ENCODE measurements around the gene NAA50. TPM values are rescaled to one million over a fixed set of nuclear protein-coding genes. Genes with fewer than 3 reads are reported as not detected.

NAA50 gene
- total RNA-seq, 1 donor from 2014 or later = 65.2 TPM

DNA sequence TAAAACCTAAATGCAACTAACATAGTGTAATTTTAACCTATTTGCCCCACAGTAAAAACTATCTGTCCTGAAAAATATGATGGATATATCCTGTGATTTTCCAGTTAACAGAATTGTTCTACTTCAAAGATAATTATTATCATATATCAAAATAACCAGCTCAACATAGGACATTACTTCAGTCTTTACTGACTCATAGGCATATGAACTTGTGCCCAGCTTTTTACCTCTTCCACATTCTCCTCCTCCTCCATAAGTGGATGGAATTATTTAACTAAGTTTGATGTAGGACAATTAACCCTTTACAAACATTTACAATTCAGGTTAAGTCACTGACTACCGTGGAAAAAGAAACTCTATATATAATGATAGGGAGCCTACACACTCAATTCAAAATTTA lies 26.8 kb downstream of the NAA50 start:
- Histone ChIP-seq H3K36me3 (ENCODE audit: control insufficient read depth in 3 of 3, insufficient read depth in 3 of 3, low read length in 3 of 3) (peaks cover 9 to 36% (median 27%) of the 10 kb centered on the region in 3 donors), H3K9ac (ENCODE audit: low read depth in 1 of 3, low read length in 3 of 3) (no peak overlapping the region), H3K27me3 (ENCODE audit: control insufficient read depth in 3 of 3, insufficient read depth in 3 of 3, low read length in 3 of 3) (no peaks in the 10 kb centered on the region), H3K27ac (ENCODE audit: low read depth, low read length) (no peak overlapping the region), H3K9me3 (ENCODE audit: control insufficient read depth in 3 of 3, low read length in 3 of 3) (no peaks in the 10 kb centered on the region), H3K4me3 (ENCODE audit: low read length in 3 of 3) (no peak overlapping the region), H3K4me1 (ENCODE audit: control insufficient read depth in 3 of 3, insufficient read depth in 3 of 3, low read length in 3 of 3) (no peaks in the 10 kb centered on the region)

GRCh38 chr3:113717818-113718217 lies 28.2 kb downstream of the NAA50 start:
- Histone ChIP-seq H3K27ac (ENCODE audit: low read depth, low read length) (no peak overlapping the region), H3K4me3 (ENCODE audit: low read length in 3 of 3) (no peak overlapping the region), H3K9ac (ENCODE audit: low read depth in 1 of 3, low read length in 3 of 3) (no peak overlapping the region), H3K27me3 (ENCODE audit: control insufficient read depth in 3 of 3, insufficient read depth in 3 of 3, low read length in 3 of 3) (no peaks in the 10 kb centered on the region), H3K36me3 (ENCODE audit: control insufficient read depth in 3 of 3, insufficient read depth in 3 of 3, low read length in 3 of 3) (peaks cover 9 to 29% (median 25%) of the 10 kb centered on the region in 3 donors), H3K9me3 (ENCODE audit: control insufficient read depth in 3 of 3, low read length in 3 of 3) (no peaks in the 10 kb centered on the region), H3K4me1 (ENCODE audit: control insufficient read depth in 3 of 3, insufficient read depth in 3 of 3, low read length in 3 of 3) (no peaks in the 10 kb centered on the region)

DNA sequence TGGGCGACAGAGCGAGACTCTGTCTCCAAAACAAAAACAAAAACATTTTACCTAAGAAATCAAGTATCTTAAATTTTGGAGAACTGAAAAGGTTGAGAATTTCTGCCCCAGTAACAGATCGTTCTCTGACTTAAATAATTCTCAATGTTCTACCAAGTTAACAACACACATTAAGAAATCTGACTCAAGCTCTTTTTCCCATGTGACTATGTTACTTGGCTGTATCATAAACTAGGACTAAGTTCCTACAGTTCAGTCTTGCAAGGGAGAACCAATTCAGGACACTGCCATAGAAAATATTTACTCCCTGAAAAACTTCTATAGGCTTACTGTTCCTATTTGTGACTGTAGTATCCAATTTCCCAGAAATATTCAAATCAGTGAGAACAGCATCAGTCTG lies 28.7 kb downstream of the NAA50 start:
- Histone ChIP-seq H3K9me3 (ENCODE audit: control insufficient read depth in 3 of 3, low read length in 3 of 3) (no peaks in the 10 kb centered on the region), H3K27ac (ENCODE audit: low read depth, low read length) (no peak overlapping the region), H3K36me3 (ENCODE audit: control insufficient read depth in 3 of 3, insufficient read depth in 3 of 3, low read length in 3 of 3) (peaks cover 9 to 28% (median 25%) of the 10 kb centered on the region in 3 donors), H3K4me1 (ENCODE audit: control insufficient read depth in 3 of 3, insufficient read depth in 3 of 3, low read length in 3 of 3) (no peaks in the 10 kb centered on the region), H3K27me3 (ENCODE audit: control insufficient read depth in 3 of 3, insufficient read depth in 3 of 3, low read length in 3 of 3) (no peaks in the 10 kb centered on the region), H3K4me3 (ENCODE audit: low read length in 3 of 3) (no peak overlapping the region), H3K9ac (ENCODE audit: low read depth in 1 of 3, low read length in 3 of 3) (no peak overlapping the region)

DNA sequence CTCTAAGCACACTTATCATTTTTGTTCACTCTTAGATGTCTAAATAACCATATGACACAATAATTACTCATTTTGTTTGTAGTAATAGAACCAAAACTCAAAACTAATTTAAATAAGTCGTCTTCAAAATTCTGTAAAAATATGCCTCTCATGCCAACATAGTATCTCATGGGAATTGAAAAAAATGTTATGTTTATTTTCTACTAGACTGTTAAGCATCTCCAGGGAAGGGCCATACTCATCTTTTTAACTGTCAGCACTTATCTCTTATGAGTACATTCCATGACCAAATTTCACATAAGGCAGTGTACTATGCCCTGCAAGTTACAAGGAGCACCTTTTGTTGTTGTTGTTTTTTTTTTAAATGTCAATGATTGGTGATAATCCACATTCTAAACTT lies 31.3 kb downstream of the NAA50 start:
- H3K9ac ChIP-seq (ENCODE audit: low read depth in 1 of 3, low read length in 3 of 3) = no peak overlapping the region
- H3K9me3 ChIP-seq (ENCODE audit: control insufficient read depth in 3 of 3, low read length in 3 of 3) = no peaks in the 10 kb centered on the region
- H3K4me3 ChIP-seq (ENCODE audit: low read length in 3 of 3) = no peak overlapping the region

GRCh38 chr3:113712129-113712528 lies 33.9 kb downstream of the NAA50 start:
- no peaks in the 10 kb centered on the region for H3K27me3 ChIP-seq (ENCODE audit: control insufficient read depth in 3 of 3, insufficient read depth in 3 of 3, low read length in 3 of 3)
- H3K36me3 ChIP-seq (ENCODE audit: control insufficient read depth in 3 of 3, insufficient read depth in 3 of 3, low read length in 3 of 3) = no peaks in the 10 kb centered on the region
- no peak overlapping the region for H3K4me3 ChIP-seq (ENCODE audit: low read length in 3 of 3)
- H3K9me3 ChIP-seq (ENCODE audit: control insufficient read depth in 3 of 3, low read length in 3 of 3) = no peaks in the 10 kb centered on the region
- H3K4me1 ChIP-seq (ENCODE audit: control insufficient read depth in 3 of 3, insufficient read depth in 3 of 3, low read length in 3 of 3) = no peaks in the 10 kb centered on the region
- no peak overlapping the region for H3K27ac ChIP-seq (ENCODE audit: low read depth, low read length)
- no peak overlapping the region for H3K9ac ChIP-seq (ENCODE audit: low read depth in 1 of 3, low read length in 3 of 3)

More for the DNA sequence above, 31.3 kb downstream of the NAA50 start:
- Histone ChIP-seq H3K27me3 (ENCODE audit: control insufficient read depth in 3 of 3, insufficient read depth in 3 of 3, low read length in 3 of 3) (no peaks in the 10 kb centered on the region), H3K27ac (ENCODE audit: low read depth, low read length) (no peak overlapping the region), H3K36me3 (ENCODE audit: control insufficient read depth in 3 of 3, insufficient read depth in 3 of 3, low read length in 3 of 3) (peaks cover 0 to 8% (median 6%) of the 10 kb centered on the region in 3 donors), H3K4me1 (ENCODE audit: control insufficient read depth in 3 of 3, insufficient read depth in 3 of 3, low read length in 3 of 3) (no peaks in the 10 kb centered on the region)

- Histone ChIP-seq H3K27ac (ENCODE audit: low read depth, low read length) (no peak overlapping the region), H3K4me3 (ENCODE audit: low read length in 3 of 3) (no peak overlapping the region), H3K36me3 (ENCODE audit: control insufficient read depth in 3 of 3, insufficient read depth in 3 of 3, low read length in 3 of 3) (no peaks in the 10 kb centered on the region), H3K27me3 (ENCODE audit: control insufficient read depth in 3 of 3, insufficient read depth in 3 of 3, low read length in 3 of 3) (no peaks in the 10 kb centered on the region), H3K9me3 (ENCODE audit: control insufficient read depth in 3 of 3, low read length in 3 of 3) (no peaks in the 10 kb centered on the region), H3K4me1 (ENCODE audit: control insufficient read depth in 3 of 3, insufficient read depth in 3 of 3, low read length in 3 of 3) (no peaks in the 10 kb centered on the region), H3K9ac (ENCODE audit: low read depth in 1 of 3, low read length in 3 of 3) (no peak overlapping the region)
Observed at GRCh38 chr3:113707835-113708234, 38.2 kb downstream of the NAA50 start.

DNA sequence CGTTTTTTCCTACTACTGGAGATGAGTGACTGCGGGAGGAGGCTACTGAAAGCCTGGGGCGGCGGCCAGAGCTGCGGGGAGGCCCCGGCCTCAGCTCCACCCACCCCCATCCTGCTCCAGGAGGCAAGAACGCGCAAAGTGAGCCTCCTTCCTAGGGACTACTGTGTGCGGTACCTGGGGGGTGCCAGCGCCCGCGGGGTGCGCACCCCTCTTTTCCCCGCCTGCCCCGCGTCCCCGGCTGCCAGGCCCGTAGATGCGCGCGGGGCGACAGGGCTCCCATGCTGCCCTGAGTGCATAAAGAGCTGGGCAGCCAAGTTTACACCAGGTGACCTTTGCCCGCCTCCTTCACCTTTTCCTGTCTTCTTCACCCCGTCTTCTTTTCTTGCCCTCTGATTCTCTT lies 47.1 kb downstream of the NAA50 start:
- H3K9ac ChIP-seq (ENCODE audit: low read depth in 1 of 3, low read length in 3 of 3) = peak overlapping the region in 2 of 3 donors; percentile 0 to 55
- H3K9me3 ChIP-seq (ENCODE audit: control insufficient read depth in 3 of 3, low read length in 3 of 3) = no peaks in the 10 kb centered on the region
- H3K4me1 ChIP-seq (ENCODE audit: control insufficient read depth in 3 of 3, insufficient read depth in 3 of 3, low read length in 3 of 3) = peaks cover 10 to 28% (median 24%) of the 10 kb centered on the region in 3 donors
- no peaks in the 10 kb centered on the region for H3K36me3 ChIP-seq (ENCODE audit: control insufficient read depth in 3 of 3, insufficient read depth in 3 of 3, low read length in 3 of 3)
- peak overlapping the region; percentile 87 for H3K27ac ChIP-seq (ENCODE audit: low read depth, low read length)
- H3K27me3 ChIP-seq (ENCODE audit: control insufficient read depth in 3 of 3, insufficient read depth in 3 of 3, low read length in 3 of 3) = no peaks in the 10 kb centered on the region
- H3K4me3 ChIP-seq (ENCODE audit: low read length in 3 of 3) = peak overlapping the region; percentile 30 to 57 (median 56)

DNA sequence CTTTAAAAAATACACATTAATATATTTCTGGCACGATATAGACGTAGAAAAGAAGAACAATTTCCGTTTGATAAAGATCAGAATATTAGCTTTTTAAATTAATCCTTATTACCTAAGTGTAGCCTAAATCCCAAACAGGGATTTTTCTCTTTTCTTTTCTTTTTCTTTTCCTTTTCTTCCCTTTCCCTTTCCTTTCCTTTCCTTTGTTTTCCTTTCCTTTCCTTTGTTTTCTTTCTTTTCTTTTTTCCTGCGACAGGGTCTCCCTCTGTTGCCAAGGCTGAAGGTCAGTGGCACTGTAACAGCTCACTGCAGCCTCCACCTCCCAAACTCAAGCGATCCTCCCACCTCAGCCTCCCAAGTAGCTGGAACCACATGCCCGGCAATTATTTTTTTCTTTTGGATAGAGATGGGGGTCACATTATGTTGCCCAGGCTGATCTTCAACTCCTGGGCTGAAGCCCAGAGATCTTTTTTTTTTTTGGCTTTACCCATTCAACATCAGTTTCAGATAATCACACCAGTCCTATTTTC lies 47.8 kb downstream of the NAA50 start:
- Histone ChIP-seq H3K9me3 (ENCODE audit: control insufficient read depth in 3 of 3, low read length in 3 of 3) (no peaks in the 10 kb centered on the region), H3K4me1 (ENCODE audit: control insufficient read depth in 3 of 3, insufficient read depth in 3 of 3, low read length in 3 of 3) (peaks cover 10 to 31% (median 30%) of the 10 kb centered on the region in 3 donors), H3K27ac (ENCODE audit: low read depth, low read length) (peak overlapping the region; percentile 87), H3K36me3 (ENCODE audit: control insufficient read depth in 3 of 3, insufficient read depth in 3 of 3, low read length in 3 of 3) (no peaks in the 10 kb centered on the region), H3K4me3 (ENCODE audit: low read length in 3 of 3) (peak overlapping the region in 1 of 3 donors; percentile 100), H3K9ac (ENCODE audit: low read depth in 1 of 3, low read length in 3 of 3) (peak overlapping the region in 2 of 3 donors; percentile 83 to 96), H3K27me3 (ENCODE audit: control insufficient read depth in 3 of 3, insufficient read depth in 3 of 3, low read length in 3 of 3) (no peaks in the 10 kb centered on the region)

DNA sequence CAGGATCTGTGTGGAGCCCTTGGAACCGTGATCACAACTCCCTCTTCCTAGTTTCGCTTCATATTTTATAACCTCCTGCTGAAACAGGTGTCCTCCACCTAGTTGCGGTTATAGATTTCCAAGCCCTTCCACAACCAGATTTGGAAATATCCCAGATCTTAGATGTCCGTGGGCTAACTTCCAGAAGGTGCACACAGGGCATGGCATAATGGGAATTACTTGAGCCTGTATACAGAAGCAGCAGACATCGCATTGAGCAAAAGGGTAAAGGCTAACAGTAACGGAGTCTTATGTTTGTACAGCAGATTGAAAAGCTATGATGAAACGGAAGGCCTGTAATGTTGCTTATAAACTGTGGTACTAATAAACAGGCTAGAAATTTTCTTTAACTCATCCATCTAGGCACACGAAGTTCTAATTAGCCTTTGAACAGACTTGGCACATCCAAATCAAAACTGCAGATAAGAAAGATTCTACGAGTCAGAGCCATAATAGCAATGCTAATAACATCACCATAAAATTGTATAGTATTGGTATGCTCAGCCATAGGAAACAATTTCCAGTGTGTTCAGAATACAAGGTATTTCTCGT lies 48.5 kb downstream of the NAA50 start:
- Histone ChIP-seq H3K27ac (ENCODE audit: low read depth, low read length) (peak overlapping the region; percentile 87), H3K4me3 (ENCODE audit: low read length in 3 of 3) (peak overlapping the region; percentile 72 to 100 (median 80)), H3K27me3 (ENCODE audit: control insufficient read depth in 3 of 3, insufficient read depth in 3 of 3, low read length in 3 of 3) (no peaks in the 10 kb centered on the region), H3K36me3 (ENCODE audit: control insufficient read depth in 3 of 3, insufficient read depth in 3 of 3, low read length in 3 of 3) (no peaks in the 10 kb centered on the region), H3K9me3 (ENCODE audit: control insufficient read depth in 3 of 3, low read length in 3 of 3) (no peaks in the 10 kb centered on the region), H3K9ac (ENCODE audit: low read depth in 1 of 3, low read length in 3 of 3) (peak overlapping the region; percentile 79 to 96 (median 83)), H3K4me1 (ENCODE audit: control insufficient read depth in 3 of 3, insufficient read depth in 3 of 3, low read length in 3 of 3) (peaks cover 10 to 32% (median 30%) of the 10 kb centered on the region in 3 donors)

DNA sequence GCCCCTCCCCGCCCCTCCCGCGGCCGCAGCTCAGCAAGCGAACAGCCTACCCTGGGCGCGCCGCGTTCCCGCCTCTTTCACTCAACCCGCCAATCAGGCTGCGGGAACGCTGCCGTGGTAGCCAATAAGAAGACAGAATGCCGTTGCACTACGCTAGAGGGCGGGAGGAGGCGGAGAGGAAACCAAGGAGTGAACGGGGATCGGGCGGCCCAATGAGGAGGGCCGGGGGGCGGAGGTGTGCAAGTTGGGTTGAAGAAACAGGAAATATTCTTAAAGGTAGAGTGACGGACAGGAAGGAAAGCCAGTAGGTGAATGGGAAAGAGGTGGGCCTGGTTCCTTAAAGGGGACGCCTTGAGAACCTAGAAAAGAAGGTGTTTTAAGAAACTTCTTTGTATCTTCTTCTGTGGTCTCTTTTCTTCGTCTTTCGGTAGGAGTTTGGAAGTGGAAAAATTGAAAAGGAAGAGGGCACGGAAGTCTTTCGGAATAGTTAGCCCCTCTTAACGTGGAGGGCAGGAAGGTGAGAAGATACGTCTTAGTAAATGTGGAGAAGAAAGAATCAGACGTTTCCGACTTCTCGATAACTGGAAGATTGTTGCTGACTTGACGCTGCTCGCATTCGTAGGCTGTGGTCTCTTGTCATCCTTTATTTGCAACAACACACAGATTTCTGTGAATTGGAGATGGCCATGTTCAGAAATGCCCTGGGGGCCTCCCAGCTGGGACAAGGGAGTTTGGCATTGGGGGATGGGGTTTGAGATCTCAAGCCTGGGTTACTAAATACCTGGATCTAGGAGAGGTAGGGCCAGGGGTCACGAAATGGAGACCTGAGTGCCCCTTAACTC lies 49.2 kb downstream of the NAA50 start:
- peak overlapping the region; percentile 79 to 96 (median 83) for H3K9ac ChIP-seq (ENCODE audit: low read depth in 1 of 3, low read length in 3 of 3)
- no peaks in the 10 kb centered on the region for H3K27me3 ChIP-seq (ENCODE audit: control insufficient read depth in 3 of 3, insufficient read depth in 3 of 3, low read length in 3 of 3)
- H3K36me3 ChIP-seq (ENCODE audit: control insufficient read depth in 3 of 3, insufficient read depth in 3 of 3, low read length in 3 of 3) = no peaks in the 10 kb centered on the region
- peaks cover 12 to 32% (median 31%) of the 10 kb centered on the region in 3 donors for H3K4me1 ChIP-seq (ENCODE audit: control insufficient read depth in 3 of 3, insufficient read depth in 3 of 3, low read length in 3 of 3)
- no peaks in the 10 kb centered on the region for H3K9me3 ChIP-seq (ENCODE audit: control insufficient read depth in 3 of 3, low read length in 3 of 3)
- peak overlapping the region; percentile 72 to 100 (median 80) for H3K4me3 ChIP-seq (ENCODE audit: low read length in 3 of 3)
- H3K27ac ChIP-seq (ENCODE audit: low read depth, low read length) = peak overlapping the region; percentile 92
